Measurements from ENCODE around the gene RRP8. TPM values are rescaled to one million over a fixed set of nuclear protein-coding genes. Genes with fewer than 3 reads are reported as not detected.

Gene RRP8
- polyA plus RNA-seq, 1 donor from 2014 or later: 23.4 TPM

GRCh38 chr11:6633422-6634408, 30.3 kb upstream of the RRP8 start:
- Histone ChIP-seq H3K9me3 (ENCODE audit: low read length) (no peaks in the 10 kb centered on the region), H3K79me2 (replicated peaks; ENCODE audit: insufficient read depth, low read length) (peaks cover 23% of the 10 kb centered on the region), H3K9me2 (ENCODE audit: insufficient read depth, low read length) (no peaks in the 10 kb centered on the region), H3K27me3 (ENCODE audit: insufficient read depth, low read depth, low read length) (no peaks in the 10 kb centered on the region), H3F3A (ENCODE audit: insufficient read depth, low read length, poor library complexity, severe bottlenecking) (no peaks in the 10 kb centered on the region), H3K4me2 (ENCODE audit: low read length) (no peak overlapping the region), H3K36me3 (ENCODE audit: insufficient read depth, low read length) (peaks cover 13% of the 10 kb centered on the region), H3K27ac (ENCODE audit: low read length) (no peak overlapping the region), H3K4me3 (ENCODE audit: low read length) (no peak overlapping the region), H3K9ac (ENCODE audit: low read length) (no peak overlapping the region), H4K20me1 (ENCODE audit: insufficient read depth) (peaks cover 43% of the 10 kb centered on the region), H2AFZ (ENCODE audit: low read depth, low read length) (no peak overlapping the region)
- TF ChIP-seq CTCF (IDR thresholded peaks at IDR 0.05; ENCODE audit: poor library complexity, severe bottlenecking): no peak
- TF ChIP-seq RAD21 (conservative IDR thresholded peaks at IDR 0.05): no peak
- TF ChIP-seq EZH2 (IDR thresholded peaks at IDR 0.05; ENCODE audit: borderline replicate concordance, insufficient read depth, low read length, poor library complexity, severe bottlenecking): no peak
- TF ChIP-seq TAF1 (IDR thresholded peaks at IDR 0.05; ENCODE audit: low read depth): no peak
- TF ChIP-seq MXI1 (conservative IDR thresholded peaks at IDR 0.05; ENCODE audit: poor library complexity, severe bottlenecking): no peak
- no peak for TF ChIP-seq SMC3 (conservative IDR thresholded peaks at IDR 0.05; ENCODE audit: poor library complexity)
- no peak for TF ChIP-seq EP300 (conservative IDR thresholded peaks at IDR 0.05; ENCODE audit: poor library complexity, severe bottlenecking)
- TF ChIP-seq POLR2AphosphoS5 (IDR thresholded peaks at IDR 0.05): no peak
- TF ChIP-seq REST (IDR thresholded peaks at IDR 0.05; ENCODE audit: borderline replicate concordance): no peak

GRCh38 chr11:6632116-6633073, 29.0 kb upstream of the RRP8 start:
- Histone ChIP-seq H3F3A (ENCODE audit: insufficient read depth, low read length, poor library complexity, severe bottlenecking) (no peaks in the 10 kb centered on the region), H3K4me2 (ENCODE audit: low read length) (no peak overlapping the region), H3K27me3 (ENCODE audit: insufficient read depth, low read depth, low read length) (no peaks in the 10 kb centered on the region), H2AFZ (ENCODE audit: low read depth, low read length) (no peak overlapping the region), H3K9me2 (ENCODE audit: insufficient read depth, low read length) (no peaks in the 10 kb centered on the region), H4K20me1 (ENCODE audit: insufficient read depth) (peaks cover 30% of the 10 kb centered on the region), H3K4me3 (ENCODE audit: low read length) (no peak overlapping the region), H3K79me2 (replicated peaks; ENCODE audit: insufficient read depth, low read length) (peaks cover 10% of the 10 kb centered on the region), H3K36me3 (ENCODE audit: insufficient read depth, low read length) (peaks cover 13% of the 10 kb centered on the region), H3K9ac (ENCODE audit: low read length) (no peak overlapping the region), H3K27ac (ENCODE audit: low read length) (no peak overlapping the region), H3K9me3 (ENCODE audit: low read length) (no peaks in the 10 kb centered on the region)
- TF ChIP-seq SMC3 (conservative IDR thresholded peaks at IDR 0.05; ENCODE audit: poor library complexity) (no peak), RAD21 (conservative IDR thresholded peaks at IDR 0.05) (no peak), POLR2AphosphoS5 (IDR thresholded peaks at IDR 0.05) (no peak), REST (IDR thresholded peaks at IDR 0.05; ENCODE audit: borderline replicate concordance) (no peak), EP300 (conservative IDR thresholded peaks at IDR 0.05; ENCODE audit: poor library complexity, severe bottlenecking) (no peak), EZH2 (IDR thresholded peaks at IDR 0.05; ENCODE audit: borderline replicate concordance, insufficient read depth, low read length, poor library complexity, severe bottlenecking) (no peak), MXI1 (conservative IDR thresholded peaks at IDR 0.05; ENCODE audit: poor library complexity, severe bottlenecking) (no peak)

All from neural cell (in vitro differentiated cells).